ENCODE results near the gene NFX1.
"Not testable (repeated sequence)": the region's sequence is repeated elsewhere in the genome, so short reads cannot be mapped to it uniquely, and the experiment has no call there.

Gene NFX1

DNA sequence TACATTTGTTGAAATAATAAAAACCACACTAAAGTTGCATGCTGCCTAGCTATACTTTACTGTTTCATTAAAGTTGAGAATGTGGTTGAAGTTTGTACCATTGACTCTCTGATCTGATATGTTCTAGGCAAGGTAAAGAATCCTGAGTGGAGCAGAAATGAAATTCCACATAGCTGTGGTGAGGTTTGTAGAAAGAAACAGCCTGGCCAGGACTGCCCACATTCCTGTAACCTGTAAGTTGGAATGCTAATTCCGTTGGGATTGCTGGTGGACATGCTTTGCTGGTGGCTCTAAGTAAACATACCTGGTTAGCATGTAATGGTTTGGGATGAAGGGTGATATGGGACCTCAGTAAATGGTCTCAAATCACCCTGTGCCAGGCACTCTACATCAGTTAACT, 16.8 kb downstream of the NFX1 start:
- no peak for DNase-seq (ENCODE audit: low read depth in 2 of 2)

- DNase-seq (ENCODE audit: low read depth in 2 of 2), result no peak
Measured at GRCh38 chr9:33309903-33310302, 19.6 kb downstream of the NFX1 start.

DNA sequence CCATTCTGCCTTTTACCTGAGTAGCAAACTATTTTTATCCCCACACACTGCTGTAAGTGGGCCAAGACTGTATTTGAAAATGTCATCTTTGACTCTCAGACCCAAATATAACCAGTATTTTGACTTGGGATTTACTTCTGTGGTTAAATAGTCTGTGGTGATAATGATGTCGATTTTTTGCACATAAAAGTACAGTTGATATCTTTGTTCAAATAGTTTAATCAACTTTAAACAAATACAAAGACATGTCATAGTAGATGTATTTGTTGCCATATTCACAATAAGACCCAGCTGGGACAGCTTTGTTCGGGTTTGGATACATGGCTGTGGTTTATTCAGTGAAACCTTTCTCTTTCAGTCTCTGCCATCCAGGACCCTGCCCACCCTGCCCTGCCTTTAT, 20.4 kb downstream of the NFX1 start:
- DNase-seq (ENCODE audit: low read depth in 2 of 2), result no peak

DNA sequence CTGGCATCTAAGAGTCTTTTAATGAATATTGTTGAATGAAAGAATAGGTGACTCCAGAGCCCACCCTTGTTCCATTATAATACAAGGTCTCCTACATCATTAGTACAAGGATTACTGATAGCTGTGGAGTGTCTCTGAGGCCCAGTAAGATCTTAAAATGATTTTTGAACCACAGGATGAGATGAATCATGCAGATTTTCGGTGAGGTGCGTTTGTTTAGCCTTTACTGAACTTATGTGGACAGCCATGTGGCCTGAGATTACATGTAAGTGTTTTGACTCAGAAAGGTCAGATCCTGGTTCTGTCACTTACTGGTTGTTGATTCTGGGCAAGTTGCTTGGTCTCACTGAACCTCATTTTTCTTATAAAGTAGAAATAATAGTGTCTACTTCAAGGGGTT, 21.6 kb downstream of the NFX1 start:
- no peak for DNase-seq (ENCODE audit: low read depth in 2 of 2)

- DNase-seq (ENCODE audit: low read depth in 2 of 2), result no peak
Measured at GRCh38 chr9:33315371-33315770, 25.1 kb downstream of the NFX1 start.

DNA sequence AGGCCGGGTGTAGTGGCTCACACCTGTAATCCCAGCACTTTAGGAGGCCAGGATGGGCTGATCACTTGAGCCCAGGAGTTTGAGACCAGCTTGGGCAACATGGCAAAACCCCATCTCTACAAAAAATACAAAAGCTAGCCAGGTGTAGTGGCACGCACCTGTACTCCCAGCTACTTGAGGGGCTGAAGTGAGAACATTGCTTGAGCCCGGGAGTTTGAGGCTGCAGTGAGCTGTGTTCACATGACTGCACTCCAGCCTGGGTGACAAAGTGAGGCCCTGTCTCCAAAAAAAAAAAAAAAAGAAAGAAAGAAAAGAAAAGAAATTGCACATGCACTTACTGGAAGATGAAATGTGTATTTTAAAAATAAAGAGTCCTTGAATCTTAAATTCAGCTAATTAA, 26.8 kb downstream of the NFX1 start:
- DNase-seq (ENCODE audit: low read depth in 2 of 2), result not testable (repeated sequence)

DNA sequence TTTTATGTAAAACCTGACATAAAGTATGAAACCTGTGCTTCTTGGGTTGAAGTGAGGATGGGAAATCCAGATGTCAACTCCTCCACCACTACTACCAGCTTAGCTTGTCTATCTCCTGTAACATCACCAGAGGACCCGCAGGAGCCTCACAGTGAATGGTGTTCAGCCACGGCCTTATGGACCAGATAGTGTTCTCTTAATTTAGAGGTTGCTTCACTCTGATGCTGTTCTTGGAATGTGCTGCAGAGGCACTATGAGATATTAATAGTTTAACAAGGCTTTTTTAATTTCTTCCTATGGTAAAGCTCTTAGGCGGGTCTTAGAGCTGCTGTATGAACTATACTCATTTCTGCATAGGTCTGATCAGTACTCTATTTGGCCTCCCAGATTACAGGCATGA, 27.9 kb downstream of the NFX1 start:
- DNase-seq (ENCODE audit: low read depth in 2 of 2), result no peak

GRCh38 chr9:33318781-33319180, 28.5 kb downstream of the NFX1 start:
- no peak for DNase-seq (ENCODE audit: low read depth in 2 of 2)

DNA sequence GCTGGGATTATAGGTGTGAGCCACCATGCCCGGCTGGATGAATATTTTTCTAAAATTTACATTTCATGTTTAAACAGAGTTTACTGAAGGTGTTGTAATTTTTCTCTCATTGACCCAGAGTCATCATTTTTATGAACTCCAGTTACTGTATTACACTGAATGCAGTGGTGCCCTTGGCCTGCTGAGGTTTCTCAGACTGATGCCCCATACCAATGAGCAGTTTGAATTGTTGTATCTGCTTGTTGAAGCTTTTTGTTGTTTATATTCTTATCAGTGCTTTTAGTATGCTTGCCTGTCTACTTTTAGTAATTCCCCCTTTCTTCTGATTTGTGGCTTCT, 29.9 kb downstream of the NFX1 start:
- DNase-seq (ENCODE audit: low read depth in 2 of 2), result no peak

DNA sequence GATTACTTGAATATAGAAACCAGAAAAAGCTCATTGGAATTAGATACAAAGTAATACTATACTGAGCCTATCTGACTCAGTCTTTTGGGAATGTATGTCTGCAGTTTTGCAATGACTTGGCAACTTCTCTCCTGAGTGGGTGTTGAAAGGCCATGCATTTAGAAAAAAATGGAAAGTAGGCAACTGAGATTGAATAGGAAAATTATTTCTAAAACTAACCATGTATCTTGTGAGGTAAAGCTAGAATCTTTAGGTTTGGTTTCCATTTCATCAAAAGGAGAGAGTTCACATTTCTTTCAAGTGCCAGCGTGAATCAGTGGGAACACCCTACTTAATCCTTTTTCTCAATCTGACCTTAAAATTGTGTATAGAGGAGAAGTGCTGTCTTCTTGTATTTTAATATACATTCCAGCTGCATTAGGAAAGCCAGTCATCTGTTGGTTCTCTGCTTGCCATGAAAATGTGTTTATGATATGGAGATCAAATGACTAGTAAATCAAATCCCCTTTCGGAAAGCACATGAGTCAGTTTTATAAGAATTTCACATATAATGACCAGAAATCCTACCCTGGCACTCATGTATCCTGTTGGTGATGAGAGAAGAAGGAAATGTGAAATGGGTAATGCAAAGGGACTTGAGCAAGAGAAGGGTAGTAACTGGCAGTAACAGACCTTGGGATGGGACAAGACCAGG, 30.4 kb downstream of the NFX1 start:
- DNase-seq (ENCODE audit: low read depth in 2 of 2), result no peak

GRCh38 chr9:33329117-33329563, 38.8 kb downstream of the NFX1 start:
- DNase-seq (ENCODE audit: low read depth in 2 of 2), result no peak

DNA sequence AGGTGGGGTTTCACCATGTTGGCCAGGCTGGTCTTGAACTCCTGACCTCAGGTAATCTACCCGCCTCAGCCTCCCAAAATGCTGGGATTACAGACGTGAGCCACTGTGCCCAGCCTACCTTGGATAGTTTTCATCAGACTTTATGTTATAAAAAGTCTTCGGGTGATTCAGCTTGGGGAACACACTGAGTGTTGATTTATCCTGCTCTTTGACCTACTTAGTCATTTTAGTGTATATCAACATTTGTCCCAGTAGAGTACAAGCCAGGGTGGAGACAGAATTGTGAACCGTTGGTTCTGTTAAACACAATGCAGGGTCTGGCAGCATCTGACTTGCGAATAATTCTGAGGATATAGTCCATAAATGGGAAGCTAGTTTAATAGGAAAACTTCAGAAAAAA, 39.7 kb downstream of the NFX1 start:
- DNase-seq (ENCODE audit: low read depth in 2 of 2), result no peak

- no peak for DNase-seq (ENCODE audit: low read depth in 2 of 2)
Measured at GRCh38 chr9:33331377-33331891, 41.1 kb downstream of the NFX1 start.

DNA sequence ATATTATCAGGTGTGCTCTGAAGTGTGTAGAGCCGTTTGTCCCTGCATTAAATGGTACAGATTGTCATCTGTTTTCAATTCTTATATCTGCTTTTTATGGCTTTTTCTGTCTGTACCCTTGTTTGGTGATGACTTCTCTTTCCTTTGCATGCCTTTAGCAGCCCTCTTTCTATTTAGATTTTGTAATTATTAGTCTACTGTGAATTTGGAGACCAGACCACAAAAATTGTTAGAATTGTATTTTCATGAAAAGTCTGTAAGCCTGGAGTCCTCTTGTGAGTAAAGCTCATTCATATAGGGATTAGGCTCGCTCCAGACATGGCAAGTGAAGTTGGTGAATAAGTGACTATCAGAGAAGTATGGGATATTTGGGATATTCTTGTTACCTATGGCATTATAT, 41.7 kb downstream of the NFX1 start:
- no peak for DNase-seq (ENCODE audit: low read depth in 2 of 2)

DNA sequence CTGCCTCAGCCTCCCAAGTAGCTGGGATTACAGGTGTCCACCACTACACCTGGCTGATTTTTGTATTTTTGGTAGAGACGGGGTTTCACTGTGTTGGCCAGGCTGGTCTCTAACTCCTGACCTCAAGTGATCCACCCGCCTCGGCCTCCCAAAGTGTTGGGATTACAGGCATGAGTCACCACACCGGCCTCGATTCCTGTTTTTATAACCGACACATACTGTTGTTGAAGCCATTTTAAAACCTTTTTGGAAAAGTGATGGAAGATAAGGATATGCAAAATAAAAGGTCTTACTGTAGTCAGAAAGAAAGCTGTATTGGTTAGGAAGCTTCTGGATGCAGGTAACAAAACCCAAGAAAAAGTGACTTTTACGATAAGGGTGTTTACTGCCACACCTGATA, 42.6 kb downstream of the NFX1 start:
- not testable (repeated sequence) for DNase-seq (ENCODE audit: low read depth in 2 of 2)

- no peak for DNase-seq (ENCODE audit: low read depth in 2 of 2)
Measured at GRCh38 chr9:33340186-33340585, 49.9 kb downstream of the NFX1 start.

DNA sequence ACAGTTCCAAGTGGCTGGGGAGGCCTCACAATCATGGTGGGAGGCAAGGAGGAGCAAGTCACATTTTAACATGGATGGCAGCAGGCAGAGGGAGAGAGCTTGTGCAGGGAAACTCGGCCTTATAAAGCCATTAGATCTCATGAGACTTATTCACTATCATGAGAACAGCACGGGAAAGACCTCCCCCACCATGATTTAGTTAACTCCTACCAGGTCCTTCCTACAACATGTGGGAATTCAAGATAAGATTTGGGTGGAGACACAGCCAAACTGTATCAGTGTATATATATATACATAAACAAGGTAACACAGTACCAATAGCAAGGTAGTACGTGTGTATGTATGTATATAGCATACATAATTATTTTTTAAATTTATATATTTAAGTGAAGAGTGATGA, 50.9 kb downstream of the NFX1 start:
- DNase-seq (ENCODE audit: low read depth in 2 of 2), result no peak

DNA sequence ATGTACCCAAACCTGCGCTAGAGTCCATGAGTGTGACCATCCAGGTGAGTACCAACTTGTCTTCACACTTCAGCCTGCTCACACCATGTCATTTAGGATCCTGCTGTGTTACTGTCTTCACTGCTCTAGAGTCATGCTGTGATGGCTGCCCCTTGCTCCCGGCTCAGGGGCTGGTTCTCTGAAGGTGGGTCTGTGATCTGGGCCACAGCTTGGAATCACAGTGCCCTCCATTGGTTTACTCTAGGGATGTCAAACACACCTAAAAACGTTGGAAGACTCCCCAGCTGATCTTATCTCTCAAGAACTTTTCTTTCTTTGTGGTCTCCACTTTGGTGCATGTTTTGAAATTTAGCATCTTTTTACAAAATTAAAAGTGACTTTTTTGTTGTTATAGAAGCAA, 53.8 kb downstream of the NFX1 start:
- DNase-seq (ENCODE audit: low read depth in 2 of 2), result no peak

GRCh38 chr9:33346564-33346963, 56.2 kb downstream of the NFX1 start:
- no peak for DNase-seq (ENCODE audit: low read depth in 2 of 2)

- DNase-seq (ENCODE audit: low read depth in 2 of 2), result no peak
Measured at GRCh38 chr9:33348998-33349397, 58.7 kb downstream of the NFX1 start.

- DNase-seq (ENCODE audit: low read depth in 2 of 2), result no peak
Measured at GRCh38 chr9:33349743-33350142, 59.4 kb downstream of the NFX1 start.

DNA sequence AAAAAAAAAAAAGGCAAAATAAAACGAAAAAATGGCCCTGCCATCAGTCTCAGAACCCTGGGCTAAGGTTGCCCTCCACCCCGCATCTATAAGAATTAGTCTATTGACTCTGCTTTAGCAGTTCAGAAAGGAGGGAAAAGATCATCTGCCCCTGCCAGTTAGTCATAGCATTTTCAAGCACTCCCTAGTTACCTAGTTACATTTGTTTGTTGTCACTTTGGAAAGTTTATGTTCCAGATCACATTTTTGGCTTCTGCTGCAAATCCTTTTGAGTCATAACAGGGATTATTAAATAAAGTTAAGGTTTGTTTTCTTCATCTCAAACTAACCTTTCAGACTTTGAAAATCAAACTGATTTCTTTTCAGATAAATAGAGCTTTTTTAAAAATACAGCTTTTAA, 60.0 kb downstream of the NFX1 start:
- DNase-seq (ENCODE audit: low read depth in 2 of 2), result no peak

DNA sequence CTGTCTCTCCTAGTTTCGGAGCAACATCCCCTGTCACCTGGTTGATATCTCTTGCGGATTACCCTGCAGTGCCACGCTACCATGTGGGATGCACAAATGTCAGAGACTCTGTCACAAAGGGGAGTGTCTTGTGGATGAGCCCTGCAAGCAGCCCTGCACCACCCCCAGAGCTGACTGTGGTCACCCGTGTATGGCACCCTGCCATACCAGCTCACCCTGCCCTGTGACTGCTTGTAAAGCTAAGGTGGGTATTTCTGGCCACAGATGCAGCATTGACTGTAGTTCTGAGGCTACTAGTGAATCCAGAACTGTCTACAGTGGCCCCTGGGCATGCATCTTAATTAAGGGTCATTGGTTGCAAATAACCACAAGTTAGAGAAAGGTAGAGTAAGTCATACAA, 61.2 kb downstream of the NFX1 start:
- no peak for DNase-seq (ENCODE audit: low read depth in 2 of 2)

DNA sequence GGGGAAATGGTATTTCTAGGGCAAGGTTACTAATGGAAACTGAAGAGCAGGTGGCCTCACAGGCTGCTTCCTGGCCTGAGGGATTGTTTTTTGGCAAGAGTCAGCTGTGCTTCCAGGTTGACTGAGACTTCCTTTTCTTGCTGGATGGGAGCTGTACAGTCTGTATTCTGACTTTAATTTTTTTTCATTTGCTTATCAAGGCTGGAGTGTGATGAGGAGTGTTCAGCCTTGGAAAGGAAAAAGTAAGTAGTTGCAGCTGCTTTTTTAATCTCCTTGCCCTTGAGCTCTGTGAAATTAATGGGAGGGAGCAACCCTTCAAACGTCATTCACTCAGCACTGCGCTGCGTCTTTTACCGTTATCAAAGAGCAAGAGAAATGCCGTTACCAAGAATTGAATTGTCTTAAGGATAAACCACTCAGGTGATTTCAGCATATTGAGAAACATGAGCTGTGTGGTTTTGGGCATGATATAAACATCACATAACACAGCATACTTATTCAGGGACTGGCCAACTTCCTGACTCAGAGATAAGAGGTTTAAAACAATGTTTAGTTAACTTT, 64.4 kb downstream of the NFX1 start:
- DNase-seq (ENCODE audit: low read depth in 2 of 2), result no peak

All from stimulated activated CD8-positive, alpha-beta memory T cell treated with anti-CD3 and anti-CD28 coated beads, Interleukin-7, amount 100 ng/mL, for 1 hour (primary cell).